Measurements from ENCODE around the gene ZSWIM7. TPM values are rescaled to one million over a fixed set of nuclear protein-coding genes. Genes with fewer than 3 reads are reported as not detected.
"Not testable (repeated sequence)": the region's sequence is repeated elsewhere in the genome, so short reads cannot be mapped to it uniquely, and the experiment has no call there.

ZSWIM7 gene
- total RNA-seq, 2 experiments from 2014 or later, result 19.6 to 21.8 TPM

- Mint-ChIP-seq H3K4me1 (peaks cover 25% of the 10 kb centered on the region), H3K36me3 (peaks cover 34% of the 10 kb centered on the region)
- H3K27me3 Mint-ChIP-seq; H3K27ac Mint-ChIP-seq; H3K9me3 Mint-ChIP-seq; DNase-seq; POLR2A ChIA-PET; H3K4me3 Mint-ChIP-seq; ATAC-seq (ENCODE audit: low read depth): not testable (repeated sequence)
These were observed 20.5 kb downstream of the ZSWIM7 start for GRCh38 chr17:15979013-15979412.

- H3K4me1 Mint-ChIP-seq, result peaks cover 25% of the 10 kb centered on the region
- H3K36me3 Mint-ChIP-seq, result peaks cover 30% of the 10 kb centered on the region
- no peak overlapping the region for H3K27ac Mint-ChIP-seq
- H3K9me3 Mint-ChIP-seq, result no peaks in the 10 kb centered on the region
- no peaks in the 10 kb centered on the region for H3K27me3 Mint-ChIP-seq
- POLR2A ChIA-PET, result no interaction called here
- ATAC-seq (ENCODE audit: low read depth) (no peak), DNase-seq (no peak)
- no peak overlapping the region for H3K4me3 Mint-ChIP-seq
These were observed 20.9 kb downstream of the ZSWIM7 start for GRCh38 chr17:15978606-15979005.

- no peaks in the 10 kb centered on the region for H3K27me3 Mint-ChIP-seq
- peaks cover 29% of the 10 kb centered on the region for H3K36me3 Mint-ChIP-seq
- peaks cover 31% of the 10 kb centered on the region for H3K4me1 Mint-ChIP-seq
- no peak for DNase-seq
- H3K4me3 Mint-ChIP-seq, result no peak overlapping the region
- no peak for ATAC-seq (ENCODE audit: low read depth)
- no peak overlapping the region for H3K27ac Mint-ChIP-seq
- POLR2A ChIA-PET, result no interaction called here
- H3K9me3 Mint-ChIP-seq, result no peaks in the 10 kb centered on the region
These were observed 21.6 kb downstream of the ZSWIM7 start for GRCh38 chr17:15977894-15978293.

GRCh38 chr17:15973834-15974233 is 25.7 kb downstream of the ZSWIM7 start:
- H3K27me3 Mint-ChIP-seq, result no peaks in the 10 kb centered on the region
- no peak for ATAC-seq (ENCODE audit: low read depth)
- peaks cover 14% of the 10 kb centered on the region for H3K36me3 Mint-ChIP-seq
- POLR2A ChIA-PET, result no interaction called here
- no peak for DNase-seq
- peaks cover 20% of the 10 kb centered on the region for H3K4me1 Mint-ChIP-seq
- H3K9me3 Mint-ChIP-seq, result no peaks in the 10 kb centered on the region
- no peak overlapping the region for H3K27ac Mint-ChIP-seq
- H3K4me3 Mint-ChIP-seq, result no peak overlapping the region

GRCh38 chr17:15973016-15973415 is 26.5 kb downstream of the ZSWIM7 start:
- Mint-ChIP-seq H3K27me3 (no peaks in the 10 kb centered on the region), H3K4me3 (no peak overlapping the region), H3K27ac (no peak overlapping the region), H3K36me3 (peaks cover 12% of the 10 kb centered on the region), H3K4me1 (peaks cover 19% of the 10 kb centered on the region), H3K9me3 (no peaks in the 10 kb centered on the region)
- no peak for DNase-seq
- POLR2A ChIA-PET, result no interaction called here
- no peak for ATAC-seq (ENCODE audit: low read depth)

- Mint-ChIP-seq H3K27ac (no peak overlapping the region), H3K4me3 (no peak overlapping the region), H3K36me3 (peaks cover 10% of the 10 kb centered on the region), H3K27me3 (no peaks in the 10 kb centered on the region), H3K4me1 (peaks cover 21% of the 10 kb centered on the region), H3K9me3 (no peaks in the 10 kb centered on the region)
- DNase-seq (no peak), ATAC-seq (ENCODE audit: low read depth) (no peak)
- POLR2A ChIA-PET, result no interaction called here
These were observed 27.0 kb downstream of the ZSWIM7 start for GRCh38 chr17:15972497-15972951.

GRCh38 chr17:15971882-15972281 is 27.6 kb downstream of the ZSWIM7 start:
- Mint-ChIP-seq H3K36me3 (peaks cover 5% of the 10 kb centered on the region), H3K27me3 (no peaks in the 10 kb centered on the region), H3K4me3 (no peak overlapping the region), H3K9me3 (no peaks in the 10 kb centered on the region), H3K27ac (no peak overlapping the region), H3K4me1 (peaks cover 25% of the 10 kb centered on the region)
- POLR2A ChIA-PET, result no interaction called here
- ATAC-seq (ENCODE audit: low read depth) (no peak), DNase-seq (no peak)

GRCh38 chr17:15971098-15971678 is 28.3 kb downstream of the ZSWIM7 start:
- no peak overlapping the region for H3K27ac Mint-ChIP-seq
- ATAC-seq (ENCODE audit: low read depth) (no peak), DNase-seq (no peak)
- H3K4me1 Mint-ChIP-seq, result peaks cover 31% of the 10 kb centered on the region
- POLR2A ChIA-PET, result no interaction called here
- no peaks in the 10 kb centered on the region for H3K27me3 Mint-ChIP-seq
- H3K36me3 Mint-ChIP-seq, result peaks cover 3% of the 10 kb centered on the region
- H3K9me3 Mint-ChIP-seq, result no peaks in the 10 kb centered on the region
- no peak overlapping the region for H3K4me3 Mint-ChIP-seq

- ATAC-seq (ENCODE audit: low read depth) (no peak), DNase-seq (no peak)
- H3K36me3 Mint-ChIP-seq, result peaks cover 3% of the 10 kb centered on the region
- POLR2A ChIA-PET, result no interaction called here
- H3K4me3 Mint-ChIP-seq, result no peak overlapping the region
- no peaks in the 10 kb centered on the region for H3K9me3 Mint-ChIP-seq
- peaks cover 36% of the 10 kb centered on the region for H3K4me1 Mint-ChIP-seq
- no peak overlapping the region for H3K27ac Mint-ChIP-seq
- no peaks in the 10 kb centered on the region for H3K27me3 Mint-ChIP-seq
These were observed 29.0 kb downstream of the ZSWIM7 start for GRCh38 chr17:15970500-15970899.

- Mint-ChIP-seq H3K27ac (no peak overlapping the region), H3K4me1 (peaks cover 40% of the 10 kb centered on the region), H3K4me3 (no peak overlapping the region), H3K27me3 (no peaks in the 10 kb centered on the region), H3K36me3 (peaks cover 3% of the 10 kb centered on the region), H3K9me3 (no peaks in the 10 kb centered on the region)
- POLR2A ChIA-PET, result no interaction called here
- DNase-seq (no peak), ATAC-seq (ENCODE audit: low read depth) (no peak)
These were observed 30.0 kb downstream of the ZSWIM7 start for GRCh38 chr17:15969463-15969862.

- Mint-ChIP-seq H3K27me3 (no peaks in the 10 kb centered on the region), H3K4me3 (no peak overlapping the region)
These were observed 31.7 kb downstream of the ZSWIM7 start for GRCh38 chr17:15967706-15968399.

GRCh38 chr17:15966879-15967248 is 32.6 kb downstream of the ZSWIM7 start:
- Mint-ChIP-seq H3K4me3 (peak overlapping the region; percentile 78), H3K36me3 (peaks cover 3% of the 10 kb centered on the region), H3K4me1 (peaks cover 27% of the 10 kb centered on the region), H3K9me3 (no peaks in the 10 kb centered on the region), H3K27ac (peak overlapping the region; percentile 86), H3K27me3 (no peaks in the 10 kb centered on the region)
- POLR2A ChIA-PET, result interaction anchor here (1.3 kb wide), 1 partner anchor 22 kb away, joined by 5 read pairs; the partner anchor contains the start of gene ADORA2B
- peak; percentile 52 for ATAC-seq (ENCODE audit: low read depth)
- DNase-seq, result no peak

More at GRCh38 chr17:15967706-15968399, 31.7 kb downstream of the ZSWIM7 start:
- Mint-ChIP-seq H3K27ac (no peak overlapping the region), H3K9me3 (no peaks in the 10 kb centered on the region), H3K36me3 (peaks cover 3% of the 10 kb centered on the region), H3K4me1 (peaks cover 34% of the 10 kb centered on the region)
- DNase-seq, result no peak
- ATAC-seq (ENCODE audit: low read depth), result no peak
- POLR2A ChIA-PET, result interaction anchor here (0.6 kb wide), 1 partner anchor 8 kb away, joined by 4 read pairs; no protein-coding TSS in a partner anchor

GRCh38 chr17:15966183-15966878 is 33.2 kb downstream of the ZSWIM7 start:
- no peak for DNase-seq
- Mint-ChIP-seq H3K27ac (peak overlapping the region; percentile 86), H3K4me3 (peak overlapping the region; percentile 78), H3K27me3 (no peaks in the 10 kb centered on the region), H3K36me3 (peaks cover 3% of the 10 kb centered on the region), H3K4me1 (peaks cover 27% of the 10 kb centered on the region), H3K9me3 (no peaks in the 10 kb centered on the region)
- ATAC-seq (ENCODE audit: low read depth), result peak; percentile 26
- POLR2A ChIA-PET, result interaction anchor here (0.8 to 1.3 kb wide), 2 partner anchors 21 to 33 kb away, joined by 3 to 5 read pairs; partner anchors contain the start of genes ADORA2B, TTC19 and ZSWIM7

All from activated naive CD8-positive, alpha-beta T cell treated with anti-CD3 and anti-CD28 coated beads, Interleukin-2, amount 10 ng/mL, durations not matched to agents 7 days and 5 days (primary cell).